HEK293 (cell line): ENCODE measurements around the gene ABT1.

Experiments used
- GLI4 ChIP-seq: fragments of 450-650 bp; formaldehyde crosslinking; IDR thresholded peaks from 2 replicates; pipeline ENCODE4 v1.5.1; 2016; ENCODE audit warnings: missing biosample characterization, missing genetic modification characterization
- HIC1 ChIP-seq: fragments of 450-650 bp; formaldehyde crosslinking; IDR thresholded peaks from 2 replicates; pipeline ENCODE4 v1.5.1; 2016; ENCODE audit warnings: missing biosample characterization, missing genetic modification characterization
- INSM2 ChIP-seq: fragments of 450-650 bp; formaldehyde crosslinking; IDR thresholded peaks from 2 replicates; pipeline ENCODE4 v1.5.1; 2016; ENCODE audit warnings: missing biosample characterization, missing genetic modification characterization
- MEIS1 ChIP-seq: sonication (generic); formaldehyde crosslinking; IDR thresholded peaks from 2 replicates; pipeline ENCODE4 v1.8.1; 2022; ENCODE audit warnings: missing genetic modification reagents, mild to moderate bottlenecking, borderline replicate concordance
- MYNN ChIP-seq: fragments of 450-650 bp; formaldehyde crosslinking; IDR thresholded peaks from 2 replicates; pipeline ENCODE4 v1.5.1; 2016; ENCODE audit warnings: missing biosample characterization, missing genetic modification characterization, borderline replicate concordance
- SCRT1 ChIP-seq: fragments of 450-650 bp; formaldehyde crosslinking; IDR thresholded peaks from 2 replicates; pipeline ENCODE4 v1.5.1; 2016; ENCODE audit warnings: missing biosample characterization, missing genetic modification characterization, borderline replicate concordance
- SP2 ChIP-seq: fragments of 450-650 bp; formaldehyde crosslinking; IDR thresholded peaks from 2 replicates; pipeline ENCODE4 v1.5.1; 2016; ENCODE audit warnings: missing biosample characterization, missing genetic modification characterization
- ZBTB10 ChIP-seq: fragments of 450-650 bp; formaldehyde crosslinking; IDR thresholded peaks from 2 replicates; pipeline ENCODE4 v1.5.1; 2016; ENCODE audit warnings: missing biosample characterization, missing genetic modification characterization
- ZBTB11 ChIP-seq: fragments of 450-650 bp; formaldehyde crosslinking; conservative IDR thresholded peaks from 2 replicates; pipeline ENCODE4 v1.5.1; 2016; ENCODE audit warnings: low read depth, missing biosample characterization, missing genetic modification characterization
- ZBTB6 ChIP-seq: fragments of 450-650 bp; formaldehyde crosslinking; IDR thresholded peaks from 2 replicates; pipeline ENCODE4 v1.5.1; 2017; ENCODE audit warnings: missing biosample characterization, missing genetic modification characterization
- ZFP69B ChIP-seq: fragments of 450-650 bp; formaldehyde crosslinking; IDR thresholded peaks from 2 replicates; pipeline ENCODE4 v1.5.1; 2016; ENCODE audit warnings: missing biosample characterization, missing genetic modification characterization
- ZNF18 ChIP-seq: fragments of 450-650 bp; formaldehyde crosslinking; IDR thresholded peaks from 2 replicates; pipeline ENCODE4 v1.5.1; 2016; ENCODE audit warnings: missing biosample characterization, missing genetic modification characterization
- ZNF223 ChIP-seq: fragments of 450-650 bp; formaldehyde crosslinking; IDR thresholded peaks from 2 replicates; pipeline ENCODE4 v1.5.1; 2016; ENCODE audit warnings: missing biosample characterization, missing genetic modification characterization
- ZNF24 ChIP-seq: fragments of 450-650 bp; formaldehyde crosslinking; IDR thresholded peaks from 2 replicates; pipeline ENCODE4 v1.5.1; 2016; ENCODE audit warnings: missing biosample characterization, missing genetic modification characterization
- ZNF274 ChIP-seq, 2 experiments: fragments of 200-500 bp in 1 of 2; fragments of 450-650 bp in 1 of 2; sonication (Bioruptor generic) in 1 of 2; formaldehyde crosslinking in 1 of 2; IDR thresholded peaks; 2 replicates each; pipeline versions ENCODE4 v1.5.1 to v1.6.1; 2014 to 2016; ENCODE audit warnings: borderline replicate concordance in 1 of 2, inconsistent platforms in 1 of 2, low read length in 1 of 2, missing biosample characterization in 1 of 2, missing genetic modification characterization in 1 of 2
- ZNF366 ChIP-seq: fragments of 450-650 bp; formaldehyde crosslinking; conservative IDR thresholded peaks from 2 replicates; pipeline ENCODE4 v1.5.1; 2016; ENCODE audit warnings: missing biosample characterization, missing genetic modification characterization
- ZNF391 ChIP-seq: fragments of 450-650 bp; formaldehyde crosslinking; IDR thresholded peaks from 2 replicates; pipeline ENCODE4 v1.5.1; 2016; ENCODE audit warnings: low read depth, missing biosample characterization, missing genetic modification characterization, borderline replicate concordance
- ZNF449 ChIP-seq: fragments of 450-650 bp; formaldehyde crosslinking; IDR thresholded peaks from 2 replicates; pipeline ENCODE4 v1.5.1; 2017; ENCODE audit warnings: missing biosample characterization, mild to moderate bottlenecking, missing genetic modification characterization, moderate library complexity
- ZNF585B ChIP-seq: fragments of 450-650 bp; formaldehyde crosslinking; IDR thresholded peaks from 2 replicates; pipeline ENCODE4 v1.5.1; 2016; ENCODE audit warnings: missing biosample characterization, missing genetic modification characterization
- ZNF621 ChIP-seq: fragments of 450-650 bp; formaldehyde crosslinking; IDR thresholded peaks from 2 replicates; pipeline ENCODE4 v1.5.1; 2017; ENCODE audit warnings: missing biosample characterization, missing genetic modification characterization
- ZNF664 ChIP-seq: fragments of 450-650 bp; formaldehyde crosslinking; IDR thresholded peaks from 2 replicates; pipeline ENCODE4 v1.5.1; 2016; ENCODE audit warnings: missing biosample characterization, missing genetic modification characterization
- ZNF677 ChIP-seq: fragments of 450-650 bp; IDR thresholded peaks from 2 replicates; pipeline ENCODE4 v1.5.0; 2018; ENCODE audit warnings: missing biosample characterization, mild to moderate bottlenecking, missing genetic modification characterization, moderate library complexity
- ZNF777 ChIP-seq: fragments of 450-650 bp; formaldehyde crosslinking; IDR thresholded peaks from 2 replicates; pipeline ENCODE4 v1.5.1; 2017; ENCODE audit warnings: missing biosample characterization, missing genetic modification characterization, borderline replicate concordance
- ZXDB ChIP-seq: fragments of 450-650 bp; formaldehyde crosslinking; IDR thresholded peaks from 2 replicates; pipeline ENCODE4 v1.5.1; 2016; ENCODE audit warnings: missing biosample characterization, missing genetic modification characterization

ABT1 gene

GRCh38 chr6:26571592-26572296 is 25.0 kb upstream of the ABT1 start (continued):
- TF ChIP-seq ZNF621 (tag by site-specific recombination) (no peak), ZXDB (tag by site-specific recombination) (peak; percentile 56), ZNF449 (tag by site-specific recombination) (no peak; the same call in 1 of the 2 replicates), ZFP69B (tag by site-specific recombination) (peak; percentile 61; the same call in 1 of the 2 replicates), ZNF585B (tag by site-specific recombination) (no peak), INSM2 (peak; percentile 81), ZBTB10 (tag by site-specific recombination) (no peak), ZNF391 (tag by site-specific recombination) (peak; percentile 93; the same call in 1 of the 2 replicates), SP2 (tag by site-specific recombination) (peak; percentile 22; the same call in 1 of the 2 replicates), ZNF677 (tag by site-specific recombination) (no peak), ZBTB6 (tag by site-specific recombination) (peak; percentile 92), ZNF366 (peak; percentile 98), ZNF24 (tag by site-specific recombination) (peak; percentile 91), SCRT1 (tag by site-specific recombination) (no peak), HIC1 (tag by site-specific recombination) (peak; percentile 96), ZNF18 (no peak), ZNF664 (tag by site-specific recombination) (peak; percentile 50; the same call in 1 of the 2 replicates), ZNF223 (tag by site-specific recombination) (no peak), ZNF274 (IDR thresholded peaks at IDR 0.05; ENCODE audit: low read length) (no peak), ZNF274 (tag by site-specific recombination; IDR thresholded peaks at IDR 0.05; ENCODE audit: borderline replicate concordance) (no peak), MYNN (tag by site-specific recombination) (no peak), ZBTB11 (tag by site-specific recombination) (no peak), MEIS1 (CRISPR knock-in tag) (no peak), GLI4 (tag by site-specific recombination) (peak; percentile 73; the same call in 1 of the 2 replicates), ZNF777 (no peak)
